Omental fat pad (tissue), 4 donors: ENCODE results near the gene TLR3. TPM values are rescaled to one million over a fixed set of nuclear protein-coding genes. Genes with fewer than 3 reads are reported as not detected.

Experiments
- ATAC-seq: fragments of 150-250 bp; one replicate; pipeline ENCODE4 v1.9.1; 2016; ENCODE audit warnings: mild to moderate bottlenecking, moderate library complexity; ENCODE audit not compliant: low FRiP score
- DNase-seq: peaks from one replicate; pipeline ENCODE4 v3.0.0-alpha.2; 2019; ENCODE audit warnings: low spot score
- CTCF ChIP-seq, 3 donors: fragments of 450-650 bp; IDR thresholded peaks; one replicate each; pipeline ENCODE4 v1.5.1; 2016 to 2017; ENCODE audit warnings: antibody characterized with exemption in 3 of 3, mild to moderate bottlenecking in 3 of 3, moderate library complexity in 2 of 3
- total RNA-seq, 4 donors: library from RNA; depleted of rRNA; stranded (reverse); fragments of >200 nt; gene quantifications; one replicate each; pipeline ENCODE4 v1.1.0, GENCODE V29; 2016

TLR3 gene
- 10 to 100 TPM in 2 of 4 donors, 1 to 10 TPM in 2; 4.2 to 22.7 (median 9.5) TPM for total RNA-seq

GRCh38 chr4:186068581-186069348 is at the start of gene TLR3:
Gene TLR3 (plus strand): TSS chr4:186069156. CDS start chr4:186076620, 7,464 bp downstream.
- TF ChIP-seq CTCF (IDR thresholded peaks at IDR 0.05) = no peak
- DNase-seq (no peak), ATAC-seq (peak; percentile 71)

- DNase-seq (no peak), ATAC-seq (no peak)
- no peak for TF ChIP-seq CTCF (IDR thresholded peaks at IDR 0.05)
Observed at GRCh38 chr4:186019269-186019668, 49.7 kb upstream of the TLR3 start.

- no peak for TF ChIP-seq CTCF (IDR thresholded peaks at IDR 0.05)
- ATAC-seq (no peak), DNase-seq (no peak)
Observed at GRCh38 chr4:186020106-186020792, 48.7 kb upstream of the TLR3 start.

- DNase-seq (no peak), ATAC-seq (no peak)
- TF ChIP-seq CTCF (IDR thresholded peaks at IDR 0.05) = no peak
Observed at GRCh38 chr4:186020793-186021407, 48.1 kb upstream of the TLR3 start.

- DNase-seq = no peak
- peak; percentile 60 for ATAC-seq
- TF ChIP-seq CTCF (IDR thresholded peaks at IDR 0.05) = peak in 1 of 3 donors; percentile 41
Observed at GRCh38 chr4:186021461-186022167, 47.3 kb upstream of the TLR3 start.

- DNase-seq (no peak), ATAC-seq (no peak)
- TF ChIP-seq CTCF (IDR thresholded peaks at IDR 0.05) = no peak
Observed at GRCh38 chr4:186023975-186024374, 45.0 kb upstream of the TLR3 start.
